Activated CD4-positive, alpha-beta T cell treated with anti-CD3 and anti-CD28 coated beads, Interleukin-10, Interleukin-2, amounts not matched to agents 100 ng/mL and 50 ng/mL, durations not matched to agents 16 hours and 8 hours (primary cell): Measurements from ENCODE around the gene STX1B.
"Not testable (repeated sequence)": the region's sequence is repeated elsewhere in the genome, so short reads cannot be mapped to it uniquely, and the experiment has no call there.

Experiments
- DNase-seq: peaks from one replicate; pipeline ENCODE4 v3.0.0-alpha.2; 2020

STX1B gene

DNA sequence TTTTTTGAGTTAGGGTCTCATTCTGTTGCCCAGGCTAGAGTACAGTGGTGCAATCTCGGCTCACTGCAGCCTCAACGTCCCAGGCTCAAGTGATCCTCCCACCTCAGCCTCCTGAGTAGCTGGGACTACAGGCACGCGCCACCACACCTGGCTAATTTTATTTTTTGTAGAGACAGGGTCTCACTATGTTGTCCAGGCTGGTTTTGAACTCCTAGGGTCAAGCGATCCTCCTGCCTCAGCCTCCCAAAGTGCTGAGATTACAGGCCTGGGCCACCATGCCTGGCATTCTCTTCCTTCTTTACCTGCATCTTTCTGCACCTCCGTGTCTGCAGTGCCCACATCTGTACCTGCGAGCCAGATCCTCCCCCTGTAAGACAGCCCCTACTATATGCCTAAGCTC is 1.4 kb upstream of the STX1B start:
- not testable (repeated sequence) for DNase-seq

DNA sequence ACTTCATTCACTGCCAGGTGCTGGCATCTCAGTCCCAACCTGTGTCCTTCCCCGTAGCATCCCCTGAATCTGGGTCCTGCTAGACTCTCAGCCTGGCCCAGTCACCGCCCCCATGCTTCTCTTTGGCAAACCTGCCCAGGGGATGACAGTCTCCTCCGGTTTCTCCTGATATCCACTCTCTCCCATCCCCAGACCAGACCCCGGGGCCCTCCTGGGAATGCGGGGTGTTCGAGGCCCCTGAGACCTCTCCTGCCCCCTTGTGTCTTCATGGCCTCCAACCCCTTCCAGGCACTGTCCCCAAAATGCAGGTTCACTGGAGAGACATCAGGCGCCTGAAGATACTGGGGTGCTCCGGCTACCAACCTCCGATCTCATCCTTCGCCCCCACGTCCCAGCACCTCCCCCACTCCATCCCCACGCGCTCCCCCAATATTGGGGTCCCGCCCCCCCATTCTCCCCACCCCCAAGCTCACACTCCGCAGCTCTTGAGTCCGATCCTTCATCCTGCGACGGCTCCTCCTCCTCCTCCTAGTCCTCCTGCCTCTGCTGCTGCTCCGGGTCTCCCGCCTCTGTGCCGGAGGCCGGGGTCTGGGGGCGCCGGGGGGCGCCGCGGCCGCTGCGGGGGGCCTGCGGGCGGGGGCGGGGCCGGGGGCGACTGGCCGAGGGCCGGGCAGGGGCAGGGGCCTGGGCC is 399 bp downstream of the STX1B start:
- no peak for DNase-seq

DNA sequence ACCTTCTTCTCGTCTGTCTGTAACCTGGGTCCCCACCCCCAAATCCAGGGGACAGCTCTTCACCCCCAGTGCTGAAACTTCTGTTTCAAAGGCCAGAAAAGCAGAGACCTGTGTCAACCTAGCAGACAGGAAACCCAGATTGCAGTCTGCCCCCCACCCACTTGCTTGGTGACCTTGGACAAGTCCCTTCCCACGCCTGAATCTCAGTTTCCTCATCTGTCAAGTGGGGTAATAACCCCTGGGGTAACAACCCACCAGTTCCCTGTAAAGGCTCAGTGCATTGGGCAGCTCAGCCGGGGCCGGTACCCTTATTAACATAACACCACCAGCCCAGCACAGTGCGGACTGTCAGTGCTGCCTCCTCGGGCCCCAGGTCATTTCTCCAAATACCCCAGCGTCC is 1.3 kb downstream of the STX1B start:
- no peak for DNase-seq

DNA sequence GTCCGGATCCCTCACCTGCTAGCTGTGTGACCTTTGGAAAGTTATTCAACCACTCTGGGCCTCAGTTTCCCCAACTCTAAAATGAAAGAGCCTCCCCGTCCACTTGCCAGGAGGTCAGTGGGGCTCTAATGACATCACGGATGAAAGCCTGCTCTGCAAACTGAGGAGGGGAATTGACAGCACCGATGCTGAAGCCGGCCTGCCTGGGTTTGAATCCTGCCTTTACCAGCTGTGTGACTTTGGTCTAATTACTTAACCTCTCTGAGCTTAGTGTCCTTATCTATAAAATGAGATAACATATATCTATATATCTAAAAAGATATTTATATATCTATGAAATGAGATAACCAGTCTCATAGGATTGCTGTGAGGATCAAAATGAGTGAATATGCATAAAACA is 1.9 kb downstream of the STX1B start:
- DNase-seq: no peak

DNA sequence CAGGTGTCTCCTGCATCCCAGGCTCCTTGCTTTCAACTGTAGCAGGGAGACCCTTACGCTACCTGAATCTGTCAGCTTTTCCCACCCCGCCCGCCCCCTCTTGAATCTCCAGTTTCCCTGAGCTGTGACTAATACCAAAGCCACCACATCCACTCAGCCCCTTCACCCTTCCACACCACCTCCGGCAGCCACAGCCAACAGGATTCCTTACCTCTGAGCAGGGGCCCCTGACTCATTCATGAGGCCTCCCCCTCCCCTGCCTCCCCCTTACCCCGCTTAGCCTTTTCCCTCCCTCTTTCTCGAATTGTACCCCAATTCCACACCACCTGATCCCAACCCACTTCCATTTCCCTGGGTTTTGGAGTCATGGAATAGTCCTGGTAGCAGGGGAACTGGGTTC is 2.3 kb downstream of the STX1B start:
- no peak for DNase-seq

DNA sequence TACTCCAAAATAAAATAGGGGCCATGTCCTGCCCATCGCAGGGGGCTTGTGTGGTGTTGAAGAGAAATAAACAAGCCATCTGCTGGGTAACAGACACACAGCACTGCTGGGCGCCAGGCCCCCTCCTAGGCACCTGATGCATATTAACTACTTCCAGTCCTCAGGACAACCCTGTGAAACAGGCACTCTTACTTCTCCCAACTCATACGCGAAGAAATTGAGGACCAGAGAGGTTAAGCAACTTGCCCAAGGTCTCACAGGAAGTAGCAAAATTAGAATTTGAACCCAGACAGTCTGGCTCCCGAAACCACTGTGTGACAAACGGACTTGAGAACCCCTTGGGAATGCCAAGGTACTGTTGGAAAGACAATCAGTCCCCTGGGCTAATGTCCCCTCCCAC is 2.8 kb downstream of the STX1B start:
- no peak for DNase-seq

DNA sequence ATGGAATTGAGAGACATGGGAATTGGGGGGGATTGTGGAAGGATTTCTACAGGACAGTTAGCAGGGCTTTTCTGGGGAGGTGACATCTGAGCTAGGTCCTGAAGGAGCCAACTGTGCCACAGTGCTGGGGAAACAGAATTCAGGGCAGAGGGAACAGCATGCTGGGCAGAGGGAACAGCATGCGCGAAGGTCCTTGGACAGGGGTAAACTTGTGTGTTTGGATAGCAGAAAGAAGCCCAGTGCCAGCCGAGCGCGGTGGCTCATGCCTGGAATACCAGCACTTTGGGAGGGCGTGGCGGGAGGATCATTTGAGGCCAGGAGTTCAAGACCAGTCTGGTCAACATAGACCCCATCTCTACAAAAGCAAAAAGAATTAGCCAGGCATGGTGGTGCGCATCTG is 3.8 kb downstream of the STX1B start:
- DNase-seq: no peak

DNA sequence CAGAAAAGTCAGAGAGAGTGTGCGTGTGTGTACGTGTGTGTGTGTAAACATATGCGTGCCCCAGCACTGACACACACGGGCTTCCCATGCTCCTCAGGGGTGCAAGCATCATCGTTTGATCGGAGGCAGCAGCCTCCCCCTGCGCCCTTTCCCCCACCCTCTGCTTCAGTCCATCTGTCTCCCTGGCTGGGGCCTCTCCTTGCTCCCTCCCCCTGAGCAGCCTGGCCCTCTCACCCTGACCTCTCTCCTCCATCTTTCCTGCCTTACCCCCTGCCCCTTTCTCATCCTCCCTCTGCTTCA is 4.4 kb downstream of the STX1B start:
- no peak for DNase-seq

DNA sequence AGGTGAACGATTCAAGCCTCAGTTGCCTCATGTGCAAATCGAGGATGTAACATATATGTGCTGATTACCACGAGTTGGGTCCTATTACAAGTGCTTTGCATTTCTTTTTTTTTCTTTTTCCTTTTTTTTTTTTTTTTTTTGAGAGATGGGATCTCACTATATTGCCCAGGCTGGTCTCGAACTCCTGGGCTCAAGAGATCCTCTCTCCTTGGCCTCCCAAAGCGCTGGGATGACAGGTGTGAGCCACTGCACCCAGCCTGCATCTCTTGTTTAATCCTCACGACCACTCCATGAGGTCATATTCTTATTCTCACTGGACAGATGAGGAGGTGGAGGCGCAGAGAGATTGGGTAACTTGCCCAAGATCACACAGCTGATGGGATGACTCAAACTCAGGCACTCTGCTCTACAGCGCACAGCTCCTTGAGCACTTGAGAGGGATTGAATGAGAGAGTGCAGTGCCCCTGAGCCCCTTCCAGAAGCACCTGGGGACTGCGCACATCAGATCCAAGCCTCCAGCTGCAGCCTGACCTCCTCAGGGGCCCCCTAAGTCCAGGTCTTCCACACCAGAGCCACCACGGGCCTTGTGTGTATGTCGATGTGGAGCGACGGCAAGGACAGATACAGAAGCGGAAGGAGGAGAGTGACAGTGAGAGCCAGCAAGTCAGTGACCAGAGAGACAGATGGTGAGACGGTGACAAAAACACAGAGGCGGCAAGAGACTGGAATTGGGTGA is 4.9 kb downstream of the STX1B start:
- DNase-seq: no peak

DNA sequence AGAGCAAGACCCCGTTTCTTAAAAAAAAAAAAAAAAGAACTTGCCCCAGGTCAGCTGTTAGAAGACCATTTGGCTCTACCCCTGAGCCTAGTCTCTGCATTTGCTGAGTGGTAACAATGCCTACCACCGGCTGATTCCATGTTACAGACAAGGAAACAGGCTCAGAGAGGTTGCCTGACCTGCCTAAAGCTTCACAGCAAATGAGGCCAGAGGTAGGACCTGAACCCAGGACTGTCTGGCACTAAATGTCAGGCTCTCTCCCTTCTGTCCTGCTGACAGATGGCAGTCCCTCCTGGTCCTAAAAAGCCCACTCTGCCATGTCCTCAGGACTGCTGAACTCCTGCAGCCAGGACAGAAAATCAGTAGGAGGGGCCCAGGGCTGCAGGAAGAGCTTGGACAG is 5.8 kb downstream of the STX1B start:
- DNase-seq: no peak

DNA sequence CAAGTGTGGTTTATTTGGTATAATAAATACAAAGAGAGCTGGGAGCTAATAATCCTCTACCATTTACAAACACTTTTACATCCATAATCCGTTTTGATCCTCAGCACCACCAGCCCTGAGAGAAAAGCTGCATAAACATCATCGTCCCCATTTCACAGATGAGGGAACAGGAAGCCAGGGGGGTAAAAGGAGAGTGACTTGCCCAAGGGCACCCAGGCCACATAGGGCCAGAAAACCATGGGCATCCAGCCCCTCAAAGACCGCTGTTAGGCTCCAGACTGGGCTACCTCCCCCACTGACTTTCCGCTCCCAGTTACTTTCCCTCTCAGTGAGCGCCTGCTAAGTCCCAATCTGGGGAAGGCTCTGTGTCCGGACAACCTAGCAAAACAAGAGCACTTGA is 6.7 kb downstream of the STX1B start:
- no peak for DNase-seq

DNA sequence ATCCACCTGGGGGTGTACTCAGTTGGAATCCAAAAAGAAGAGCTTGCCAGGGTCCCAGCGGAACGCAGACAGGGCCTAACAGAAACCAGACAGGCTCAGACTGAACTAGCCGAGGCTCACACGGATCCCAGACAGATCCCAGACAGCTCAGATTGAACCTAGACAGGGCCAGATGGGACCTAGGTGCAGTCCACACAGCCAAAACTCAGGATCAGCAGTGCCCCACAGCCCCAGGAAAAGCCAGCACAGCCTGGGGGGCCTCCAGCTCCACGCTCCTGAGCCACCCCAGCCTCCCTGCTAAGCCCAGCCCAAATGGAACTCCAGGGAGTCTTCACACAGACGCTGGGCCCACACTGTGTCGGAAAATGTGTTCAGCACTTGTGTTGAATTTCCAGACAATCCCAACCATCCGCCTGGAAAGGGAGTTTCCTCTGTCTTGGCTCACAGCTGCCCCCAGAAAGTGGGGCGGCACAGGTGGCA is 7.5 kb downstream of the STX1B start:
- no peak for DNase-seq

DNA sequence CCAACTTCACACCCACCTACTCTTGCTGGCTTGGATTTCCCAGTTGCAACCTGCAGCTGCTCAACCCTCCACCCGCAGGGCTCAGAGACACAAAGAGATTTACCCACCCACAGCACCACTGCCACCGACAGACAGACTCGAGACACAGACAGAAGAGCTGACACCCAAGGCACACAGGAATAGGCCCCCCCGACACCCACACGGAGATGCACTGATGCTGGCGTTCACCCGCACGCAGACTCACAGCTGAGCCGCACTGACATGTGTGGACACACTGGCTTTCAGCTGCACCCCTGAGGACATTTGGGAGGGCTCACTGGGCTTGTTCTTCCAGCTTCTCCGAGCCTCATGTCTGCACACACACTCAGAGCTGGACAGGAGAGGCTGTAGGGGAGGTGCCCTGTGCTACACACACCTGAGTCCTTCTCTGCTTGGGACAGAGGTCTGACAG is 8.2 kb downstream of the STX1B start:
- no peak for DNase-seq

DNA sequence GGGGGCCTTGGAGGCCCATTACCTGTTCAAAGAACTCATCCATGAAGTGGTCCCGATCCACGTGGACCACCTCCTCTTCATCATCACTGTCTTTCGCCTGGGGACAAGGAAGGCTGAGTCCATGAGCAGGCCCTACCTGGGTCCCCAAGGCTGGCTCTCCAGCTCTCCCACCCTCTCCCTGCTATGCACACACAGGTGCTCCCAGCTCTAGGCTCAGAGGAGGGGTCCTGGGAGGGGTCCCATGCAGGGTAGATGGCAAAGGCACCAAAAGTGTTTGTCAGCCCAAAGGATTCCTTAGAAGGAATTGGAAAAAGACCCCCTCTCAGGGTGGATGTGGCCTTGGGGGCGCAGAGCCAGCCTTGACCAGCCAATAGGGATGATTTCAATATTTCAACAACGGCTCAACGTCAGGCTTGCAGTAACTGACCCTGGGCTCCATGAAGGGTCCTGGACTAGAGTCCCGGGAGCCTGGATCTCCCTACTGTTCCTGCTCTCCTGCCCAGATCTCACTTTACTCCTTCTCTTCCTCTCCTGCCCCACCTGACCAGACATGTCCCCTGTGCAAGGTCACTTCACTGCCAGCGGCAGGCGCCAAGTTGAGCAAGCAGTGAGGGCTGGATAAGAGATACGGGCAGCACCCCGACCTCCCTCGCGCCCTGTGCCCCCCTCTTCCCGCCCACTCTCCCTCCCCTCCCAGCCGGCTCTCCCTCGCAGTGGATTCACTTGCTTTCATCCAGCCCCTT is 8.8 kb downstream of the STX1B start:
- no peak for DNase-seq

DNA sequence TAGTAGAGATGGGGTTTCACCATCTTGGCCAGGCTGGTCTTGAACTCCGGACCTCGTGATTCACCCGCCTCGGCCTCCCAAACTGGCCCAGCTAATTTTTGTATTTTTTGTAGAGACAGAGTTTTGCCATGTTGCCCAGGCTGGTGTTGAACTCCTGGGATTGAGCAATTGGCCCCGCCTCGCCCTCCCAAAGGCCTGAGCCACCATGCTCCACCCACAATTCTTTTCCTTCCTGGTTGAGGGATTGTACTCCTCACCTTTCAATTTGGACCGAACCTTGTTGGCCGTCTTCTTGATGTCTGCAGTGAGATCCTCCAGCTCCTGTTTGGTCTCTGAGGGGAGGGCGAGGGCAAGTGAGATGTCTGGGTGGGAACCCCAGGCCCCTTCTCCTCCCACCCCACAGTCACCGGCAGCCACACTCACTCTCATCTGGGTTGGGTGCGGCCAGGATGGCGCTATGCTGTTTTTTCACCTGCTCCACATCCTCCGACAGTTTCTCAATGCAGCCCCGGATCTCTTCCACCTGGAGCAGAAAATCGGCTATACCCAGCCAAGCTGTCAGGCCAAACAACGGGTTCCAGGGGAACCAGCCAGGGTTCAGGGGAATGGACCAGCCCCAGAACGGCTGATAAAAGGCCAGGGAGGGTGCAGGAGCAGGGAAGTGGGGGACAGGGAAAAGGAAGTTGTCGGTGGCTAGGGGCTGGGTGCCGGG is 9.6 kb downstream of the STX1B start:
- no peak for DNase-seq

DNA sequence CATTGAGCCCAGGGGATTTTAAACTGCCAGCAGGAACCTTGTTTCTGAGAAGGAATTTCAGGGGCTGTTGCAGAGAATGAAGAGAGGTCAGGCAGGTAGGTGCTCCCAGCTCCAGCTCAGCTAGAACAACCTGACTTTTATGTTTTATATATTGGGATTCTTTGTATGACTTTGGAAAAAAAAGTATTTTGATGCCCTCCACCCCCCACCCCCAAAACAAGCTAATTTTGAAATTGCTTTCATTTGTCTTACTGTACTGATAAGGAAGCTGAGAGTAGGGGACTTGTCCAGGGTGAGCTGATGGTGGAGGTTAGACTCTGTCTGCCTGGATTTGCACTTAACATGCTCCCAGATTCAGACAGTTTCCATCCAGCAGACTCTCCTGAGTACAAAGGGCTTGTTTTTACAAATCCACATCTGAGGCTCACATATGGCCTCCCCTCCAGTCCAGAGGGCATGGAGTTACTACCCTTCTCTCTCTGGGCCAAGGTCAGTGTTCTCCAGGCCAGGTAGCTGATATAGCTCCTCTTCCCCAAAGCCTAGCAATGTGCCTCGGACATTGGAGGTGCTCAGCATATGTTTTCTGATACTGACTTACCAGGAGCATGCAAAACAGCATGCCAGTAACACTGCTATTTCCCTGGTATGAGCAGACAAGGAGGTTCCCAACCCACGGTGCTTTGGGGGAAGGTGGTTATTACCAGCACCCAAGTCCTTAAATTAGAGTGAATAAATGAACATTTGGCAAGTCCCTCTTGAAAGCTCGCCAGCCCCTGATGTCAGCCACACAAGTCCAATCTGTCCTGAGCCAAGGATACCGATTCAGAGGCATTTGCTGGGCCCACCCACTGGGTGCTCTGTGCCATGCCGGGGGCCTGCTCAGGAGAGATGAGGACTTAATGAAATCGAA is 11.3 kb downstream of the STX1B start:
- no peak for DNase-seq

DNA sequence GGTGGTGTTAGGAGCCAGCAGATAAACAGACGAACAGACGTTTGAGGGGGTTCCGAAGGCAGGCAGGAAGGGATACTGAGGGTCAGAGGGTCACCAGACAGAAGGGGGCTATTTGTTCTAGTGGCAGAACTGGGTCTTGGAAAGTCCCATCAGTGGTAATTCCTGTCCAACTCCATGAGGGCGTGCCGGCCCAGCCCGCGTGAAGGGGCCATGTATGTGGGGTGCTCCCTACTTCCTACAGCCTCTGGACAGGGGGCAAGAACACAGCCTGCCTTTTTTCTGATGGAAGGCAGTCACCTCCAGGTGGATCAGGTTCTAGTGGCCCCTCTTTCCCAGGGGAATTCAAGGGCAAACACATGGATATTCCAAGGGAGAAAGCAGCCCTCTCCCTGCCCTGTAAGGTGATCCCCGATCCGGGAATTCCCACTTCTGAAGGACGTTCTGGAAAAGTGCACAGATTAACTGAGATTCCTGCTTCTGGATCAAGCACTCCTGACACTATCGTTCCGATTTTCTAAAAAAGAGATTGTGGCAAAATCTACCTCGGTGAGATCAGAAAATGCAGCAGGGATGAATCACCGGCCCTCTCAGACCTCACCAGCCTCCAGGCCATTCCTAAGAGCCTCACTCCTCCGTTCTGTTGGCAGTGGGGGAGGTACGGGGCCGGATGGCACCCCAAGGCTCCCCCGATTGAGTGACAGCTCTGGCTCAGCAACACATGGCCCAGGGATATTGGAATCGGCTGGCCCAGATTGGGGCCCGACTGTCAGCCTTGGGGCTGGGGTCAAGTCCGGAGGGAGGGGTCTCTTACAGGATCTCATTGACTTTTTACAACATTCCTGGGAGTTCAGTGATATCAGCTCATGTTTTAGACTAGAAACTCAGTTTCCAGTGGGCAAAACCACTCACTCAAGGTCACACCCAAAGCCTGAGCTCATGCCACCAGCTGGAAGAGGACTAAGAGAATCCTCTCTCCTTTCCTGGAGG is 12.4 kb downstream of the STX1B start:
- DNase-seq: no peak

DNA sequence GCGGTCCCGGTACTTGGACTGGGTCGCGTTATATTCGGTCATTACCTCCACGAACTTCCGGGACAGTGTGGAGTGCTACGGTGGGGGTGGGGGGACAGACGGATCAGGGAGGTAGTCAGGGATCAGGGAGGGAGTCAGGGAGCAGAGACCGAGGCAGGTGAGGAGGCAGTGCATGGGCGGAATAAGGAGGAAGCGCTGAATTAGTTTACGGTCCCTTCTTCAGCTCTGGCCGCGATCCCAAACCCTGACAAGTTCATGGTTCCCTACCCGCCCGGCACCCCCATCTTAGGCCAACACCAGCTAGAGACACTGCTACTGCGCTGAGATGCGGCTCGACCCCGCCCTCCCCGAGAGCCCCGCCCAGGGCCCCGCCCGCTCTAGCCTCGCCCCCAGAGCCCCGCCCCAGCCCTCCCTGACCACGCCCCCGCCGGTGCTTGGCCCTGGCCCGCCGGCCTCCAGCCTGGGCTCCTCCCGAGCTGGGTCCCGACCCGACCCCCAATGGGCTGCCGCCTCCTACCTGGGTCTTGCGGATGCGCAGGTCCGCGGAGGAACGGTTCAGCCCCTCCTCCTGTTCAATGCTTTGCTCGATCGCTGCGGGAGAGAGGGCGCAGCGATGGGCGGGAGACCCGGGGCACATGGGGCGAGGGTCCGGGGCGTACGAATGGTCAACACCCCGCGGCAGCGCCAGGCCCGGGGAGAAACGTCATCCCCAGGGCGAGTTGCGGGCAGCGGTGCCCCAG is 13.3 kb downstream of the STX1B start:
- DNase-seq: peak; percentile 88

DNA sequence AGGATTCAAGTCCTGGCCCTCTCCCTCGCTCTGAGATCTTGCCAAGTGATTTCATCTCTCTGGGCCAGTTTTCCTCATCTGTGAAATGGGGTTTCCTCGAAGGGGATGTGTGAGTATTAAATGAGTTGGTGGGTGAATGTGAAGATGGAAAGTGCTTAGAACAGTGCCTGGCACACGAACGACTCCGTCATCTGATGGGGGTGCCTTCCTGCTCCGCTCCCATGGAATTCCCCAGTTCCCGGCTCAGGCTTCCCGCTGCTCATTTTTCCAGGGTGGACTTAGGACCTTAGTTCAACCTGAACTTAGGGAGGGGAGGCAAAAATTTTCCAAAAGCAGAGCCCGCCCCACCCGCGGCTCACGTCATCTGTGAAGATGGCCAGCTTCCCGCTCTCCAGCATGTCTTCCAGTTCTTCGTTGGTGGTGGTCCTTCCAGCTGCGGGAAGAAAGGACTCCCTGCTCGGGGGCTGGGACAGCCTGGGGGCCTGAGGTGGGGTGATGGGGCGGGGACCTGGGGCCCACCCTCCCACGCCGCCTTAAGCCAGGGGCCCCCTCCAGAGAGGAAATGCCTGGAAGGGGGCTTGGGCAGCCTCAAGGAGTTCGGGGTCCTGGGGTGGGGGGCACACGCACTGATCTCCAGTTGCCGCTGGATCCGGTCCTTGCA is 14.0 kb downstream of the STX1B start:
- DNase-seq: no peak

DNA sequence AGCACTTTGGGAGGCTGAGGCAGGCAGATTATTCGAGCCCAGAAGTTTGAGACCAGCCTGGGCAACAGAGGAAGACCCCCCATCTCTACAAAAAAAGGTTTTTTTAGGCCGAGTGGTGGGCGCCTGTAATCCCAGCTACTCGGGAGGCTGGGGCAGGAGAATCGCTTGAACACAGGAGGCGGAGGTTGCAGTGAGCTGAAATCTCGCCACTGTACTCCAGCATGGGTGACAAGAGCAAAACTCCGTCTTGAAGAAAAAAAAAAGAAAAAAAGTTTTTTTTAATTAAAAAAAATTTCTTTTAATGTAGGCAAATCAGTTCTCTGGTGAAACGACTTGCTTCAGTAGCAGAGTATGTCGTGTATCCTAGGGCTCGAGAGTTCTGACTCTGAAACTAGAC is 14.5 kb downstream of the STX1B start:
- DNase-seq: no peak
